GM19328 (cell line): Measurements from ENCODE around the gene CLRN2.

Source experiments
- ATAC-seq: cut with Tn5 transposase; IDR thresholded peaks from one replicate; pipeline ENCODE4 v1.9.1; 2021; ENCODE audit warnings: mild to moderate bottlenecking, moderate library complexity; ENCODE audit not compliant: unreplicated experiment

Gene CLRN2, protein sequence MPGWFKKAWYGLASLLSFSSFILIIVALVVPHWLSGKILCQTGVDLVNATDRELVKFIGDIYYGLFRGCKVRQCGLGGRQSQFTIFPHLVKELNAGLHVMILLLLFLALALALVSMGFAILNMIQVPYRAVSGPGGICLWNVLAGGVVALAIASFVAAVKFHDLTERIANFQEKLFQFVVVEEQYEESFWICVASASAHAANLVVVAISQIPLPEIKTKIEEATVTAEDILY

DNA sequence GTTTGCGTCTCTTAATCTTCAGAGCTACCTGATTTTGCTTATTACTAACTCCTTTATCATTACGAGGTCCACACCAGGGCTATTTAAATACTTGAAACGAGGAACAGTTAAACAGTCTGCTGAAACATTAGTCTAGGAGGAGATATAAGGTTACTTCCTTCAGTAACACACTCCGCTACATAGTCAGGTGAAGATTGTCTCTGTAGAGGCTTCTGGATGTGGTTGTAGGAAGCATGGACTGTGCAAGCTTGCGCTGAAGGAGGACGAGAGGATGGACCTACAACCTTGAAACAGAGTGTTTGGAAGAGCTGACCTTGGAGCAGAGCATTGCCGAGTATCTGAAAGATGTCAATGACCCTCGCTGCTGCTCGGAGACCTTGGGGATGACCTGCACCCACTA is at the start of gene CLRN2:
CLRN2 (plus strand) TSS at position 301 of the 400 bp plus-strand sequence. CDS start 102 bp downstream, outside the sequence.
- no peak for ATAC-seq

DNA sequence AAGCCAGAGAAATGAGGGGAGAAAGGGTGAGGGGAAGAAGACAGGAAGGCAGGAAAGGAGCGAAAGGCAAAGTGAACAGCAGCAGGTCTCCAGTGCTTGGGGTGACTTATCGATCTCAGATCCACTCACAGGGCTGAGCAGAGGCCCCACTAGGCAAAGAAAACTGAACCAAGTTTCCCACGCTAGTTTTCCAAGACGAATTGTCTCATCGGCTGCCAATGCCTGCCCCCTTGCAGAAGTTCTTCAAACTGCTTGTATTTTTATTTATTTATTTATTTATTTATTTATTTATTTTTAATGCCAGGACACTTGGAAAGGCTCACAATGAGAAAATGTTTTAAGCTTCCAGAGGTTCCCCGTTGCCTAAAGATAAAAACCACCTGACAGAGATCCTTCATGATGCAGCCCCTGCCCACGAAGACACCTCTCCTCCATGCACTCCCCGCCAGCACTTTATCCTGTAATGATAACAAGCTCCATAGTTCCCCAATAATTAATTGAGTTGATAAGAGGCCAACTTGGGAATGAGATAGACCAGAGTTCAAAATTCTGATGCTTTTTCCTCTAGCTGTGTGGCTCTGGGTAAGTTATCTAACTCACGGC is 46.2 kb upstream of the CLRN2 start:
- no peak for ATAC-seq

DNA sequence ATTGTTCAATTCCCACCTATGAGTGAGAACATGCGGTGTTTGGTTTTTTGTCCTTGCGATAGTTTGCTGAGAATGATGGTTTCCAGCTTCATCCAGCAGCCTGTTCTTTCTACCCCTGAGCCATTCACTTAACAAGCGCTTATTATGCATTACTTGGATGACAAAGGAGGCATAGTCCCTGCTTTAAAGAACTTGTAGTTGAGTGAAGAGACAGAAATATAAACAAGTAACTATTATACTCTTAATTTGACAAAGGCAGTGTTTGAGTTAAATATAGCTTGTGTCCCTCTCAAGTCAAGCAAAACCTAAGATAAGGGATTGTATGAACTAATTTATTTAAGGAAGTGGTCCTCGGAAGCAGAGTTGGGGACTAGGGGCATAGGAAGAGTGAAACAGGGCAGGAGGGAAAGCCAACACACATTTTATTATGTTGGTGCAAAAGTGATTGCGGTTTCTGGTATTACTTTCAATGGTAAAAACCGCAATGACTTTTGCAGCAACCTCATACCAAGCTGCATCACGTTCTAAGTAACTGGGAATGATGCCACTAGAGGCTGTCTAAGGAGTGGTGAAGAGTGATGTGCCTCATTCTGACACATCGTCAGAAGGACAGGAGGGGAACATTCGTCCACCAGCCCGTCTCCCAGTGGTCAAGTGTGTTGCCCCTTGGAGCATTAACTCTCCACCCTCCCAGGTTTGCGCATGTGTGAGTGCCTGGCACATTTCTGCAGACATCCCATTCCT is 44.9 kb upstream of the CLRN2 start:
- no peak for ATAC-seq

DNA sequence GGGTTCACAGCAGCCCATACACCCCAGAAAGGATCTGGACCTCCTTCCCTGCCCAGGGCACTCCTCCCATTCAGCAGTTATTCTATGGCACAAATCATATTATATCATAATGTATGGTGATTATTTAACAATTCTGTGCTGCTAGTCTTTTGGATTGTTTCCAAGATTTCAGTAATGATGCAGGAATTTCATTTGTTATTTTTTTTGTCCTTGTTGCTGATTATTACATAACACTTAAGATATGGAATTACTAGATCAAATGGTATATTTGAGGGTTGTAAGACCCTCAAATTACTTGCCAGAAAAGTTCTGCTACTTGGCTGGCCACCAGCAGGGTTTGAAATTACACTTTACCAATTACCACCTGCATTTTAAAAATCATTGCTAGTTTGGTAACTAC is 39.5 kb upstream of the CLRN2 start:
- no peak for ATAC-seq

DNA sequence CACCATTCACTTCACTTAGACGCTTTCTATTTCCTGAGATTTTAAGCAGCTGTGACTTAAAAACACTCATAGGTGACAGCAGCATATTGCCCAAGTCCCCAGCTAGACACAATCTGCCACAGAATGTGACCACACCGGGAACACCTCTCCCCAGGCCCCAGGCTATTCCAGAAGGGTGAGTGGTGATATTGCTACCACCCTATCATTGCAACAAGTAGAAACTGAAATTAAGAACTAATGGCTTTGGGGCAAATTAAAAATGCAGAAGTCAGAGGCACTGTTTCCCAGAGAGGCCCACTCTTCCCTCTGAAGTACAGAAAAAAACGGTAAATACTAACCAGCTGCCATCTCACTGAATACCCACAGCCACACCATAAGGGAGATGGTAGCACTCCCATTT is 38.1 kb upstream of the CLRN2 start:
- ATAC-seq = no peak

DNA sequence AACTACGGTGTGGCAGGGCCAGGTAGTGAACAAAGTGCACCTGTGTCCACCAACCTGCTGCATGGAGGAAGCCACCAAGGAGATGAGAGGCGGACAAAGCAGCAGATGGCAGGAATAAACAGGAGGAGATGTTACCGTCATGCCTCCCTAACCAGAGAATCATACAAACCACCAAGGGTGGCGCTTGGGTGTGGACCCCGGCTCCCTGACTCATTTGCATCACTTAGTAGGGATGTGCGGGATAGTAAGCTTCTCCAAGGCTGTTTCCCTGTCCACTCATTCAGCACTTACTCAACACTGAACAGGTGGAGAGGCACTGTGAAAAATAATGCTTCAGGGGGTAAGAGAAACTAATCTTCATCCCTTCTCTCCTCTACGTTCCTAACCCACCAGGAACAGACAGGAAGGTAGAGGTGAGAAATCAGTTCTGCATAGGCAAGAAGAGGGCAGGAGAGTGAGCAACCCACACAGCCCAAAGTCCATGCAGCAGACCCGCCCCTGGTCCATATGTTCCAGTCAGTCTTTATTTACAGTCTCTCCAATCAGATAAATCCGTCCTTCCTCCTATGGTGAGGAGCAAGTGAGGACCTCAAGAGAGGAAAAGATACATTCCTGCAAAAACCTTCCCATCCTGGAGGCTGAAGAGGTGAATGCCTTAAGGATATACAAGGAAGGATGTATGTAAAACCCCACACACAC is 37.0 kb upstream of the CLRN2 start:
- ATAC-seq = no peak

DNA sequence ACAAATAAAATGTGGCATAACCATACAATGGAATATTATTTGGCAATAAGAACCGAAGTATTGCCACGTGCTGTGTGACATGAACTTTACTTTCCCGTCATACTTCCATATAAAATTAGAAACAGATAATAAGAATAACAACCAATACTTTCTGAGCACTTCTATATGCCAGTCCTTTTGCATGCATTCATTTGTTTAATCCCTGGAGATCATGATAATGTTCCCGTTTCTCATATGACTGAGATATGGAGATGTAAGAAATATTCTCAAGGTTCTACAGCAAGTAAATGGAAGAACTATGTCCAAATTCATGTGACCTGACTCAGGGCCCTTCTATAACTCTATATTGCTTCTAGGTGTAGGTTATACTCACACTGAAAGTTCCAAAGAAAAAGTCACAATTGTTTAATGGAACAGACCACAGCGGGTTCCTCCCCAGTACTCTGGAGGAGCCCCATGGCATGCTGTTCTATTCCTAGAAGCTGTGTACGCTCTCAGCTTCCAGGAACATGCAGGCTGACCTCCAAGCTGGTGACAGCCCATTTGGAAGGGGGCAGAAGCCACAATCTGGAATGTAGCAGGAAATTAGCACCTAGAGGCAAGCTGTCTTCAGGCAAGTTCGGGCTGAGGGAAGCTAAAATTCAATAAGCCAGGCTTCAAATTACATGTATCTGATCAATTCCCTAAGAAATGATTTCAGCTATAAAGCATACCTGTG is 34.6 kb upstream of the CLRN2 start:
- ATAC-seq = no peak

DNA sequence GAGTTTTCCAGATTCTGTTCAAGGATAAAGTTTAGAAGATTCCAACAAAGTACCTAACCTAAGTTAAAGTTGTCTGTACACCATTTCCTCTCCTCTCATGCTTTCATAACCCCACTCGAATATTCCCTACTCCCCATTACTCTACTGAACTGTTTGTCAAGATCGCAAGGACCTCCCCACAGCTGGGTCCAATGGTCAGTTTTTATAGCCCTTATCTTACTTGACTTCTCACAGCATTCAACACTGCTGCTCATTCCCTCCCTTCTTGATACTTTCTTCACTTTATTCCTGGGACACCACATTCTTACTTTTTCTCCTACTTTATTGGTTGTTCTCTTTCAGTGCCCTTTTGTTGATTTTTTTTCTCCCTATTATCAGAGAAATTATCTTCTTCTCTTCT is 34.0 kb upstream of the CLRN2 start:
- ATAC-seq = no peak

DNA sequence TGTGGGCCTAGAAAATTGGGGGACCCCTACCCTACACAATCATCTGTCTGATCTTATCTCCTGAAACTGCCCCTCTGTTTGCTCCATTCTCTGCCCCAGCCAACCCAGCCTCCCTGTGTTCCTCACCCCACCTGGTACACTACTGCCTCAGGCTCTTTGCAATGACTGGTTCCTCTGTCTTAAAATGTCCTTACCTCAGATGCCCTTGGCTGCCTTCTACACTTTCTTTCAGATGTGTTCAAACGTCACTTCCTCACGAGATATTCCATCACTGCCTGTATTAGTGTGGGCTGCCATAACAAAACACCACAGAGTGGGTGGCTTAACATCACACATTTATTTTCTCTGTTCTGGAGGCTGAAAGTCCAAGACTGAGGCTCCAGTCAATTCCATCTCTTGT is 32.2 kb upstream of the CLRN2 start:
- ATAC-seq = no peak

DNA sequence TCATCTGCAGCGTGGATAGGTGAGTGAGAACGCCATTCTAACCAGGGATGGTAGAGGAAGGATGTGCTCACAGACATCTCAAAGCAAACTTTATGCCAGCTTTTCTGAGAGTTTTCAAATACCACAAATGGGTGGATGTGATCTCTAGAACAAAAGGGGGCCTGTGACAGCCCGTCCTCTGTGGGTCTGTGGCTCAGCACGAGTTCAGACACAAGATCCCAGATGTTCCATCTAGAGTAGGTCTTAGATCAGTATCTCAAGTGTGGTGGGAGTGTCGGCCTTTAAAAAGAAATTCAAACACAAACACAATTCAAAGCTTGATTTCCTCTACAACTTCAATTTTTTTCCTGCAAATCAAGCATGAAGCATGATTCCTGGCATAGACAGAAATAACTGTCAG is 25.8 kb upstream of the CLRN2 start:
- no peak for ATAC-seq

DNA sequence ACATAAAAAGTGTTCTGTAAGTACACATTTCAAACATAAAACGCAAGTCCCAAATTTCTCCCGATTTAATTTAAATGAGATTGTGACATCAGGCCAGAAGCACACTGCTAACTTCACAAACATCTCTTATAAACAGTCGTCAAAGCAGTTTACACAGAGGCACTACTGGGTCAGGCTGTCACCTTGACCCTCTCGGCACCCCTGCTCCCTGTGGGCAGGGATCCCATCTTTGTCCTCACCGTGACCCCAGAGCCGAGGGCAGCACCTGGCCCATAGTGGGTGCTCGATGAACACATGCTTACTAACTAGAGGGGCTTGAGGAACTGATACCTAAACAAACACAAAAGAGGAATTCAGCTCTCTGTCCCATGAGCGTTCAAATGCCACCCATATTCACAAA is 25.2 kb upstream of the CLRN2 start:
- ATAC-seq = no peak

DNA sequence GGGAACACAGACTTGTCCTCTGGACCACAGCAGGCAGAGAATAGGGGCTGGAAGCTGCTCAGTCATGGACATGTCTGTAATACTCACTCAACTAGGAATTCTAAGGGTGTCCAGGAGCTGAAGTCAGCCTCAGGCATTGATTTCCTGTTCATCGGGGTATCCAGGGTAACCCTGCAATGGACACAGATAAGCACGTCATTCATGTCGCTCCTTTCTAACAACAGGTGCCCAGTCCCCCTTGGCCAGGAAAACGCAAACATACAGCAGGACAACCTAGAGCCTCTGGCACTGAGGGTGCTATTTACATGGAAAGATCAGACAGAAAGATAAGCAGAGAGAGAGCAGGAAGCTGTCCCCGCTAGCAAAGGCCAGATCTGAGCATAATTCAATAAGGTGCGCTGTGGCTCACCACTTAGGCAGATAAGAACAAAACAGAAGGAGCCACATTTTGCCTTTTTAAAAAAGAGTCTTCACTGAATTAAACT is 24.3 kb upstream of the CLRN2 start:
- ATAC-seq = no peak

DNA sequence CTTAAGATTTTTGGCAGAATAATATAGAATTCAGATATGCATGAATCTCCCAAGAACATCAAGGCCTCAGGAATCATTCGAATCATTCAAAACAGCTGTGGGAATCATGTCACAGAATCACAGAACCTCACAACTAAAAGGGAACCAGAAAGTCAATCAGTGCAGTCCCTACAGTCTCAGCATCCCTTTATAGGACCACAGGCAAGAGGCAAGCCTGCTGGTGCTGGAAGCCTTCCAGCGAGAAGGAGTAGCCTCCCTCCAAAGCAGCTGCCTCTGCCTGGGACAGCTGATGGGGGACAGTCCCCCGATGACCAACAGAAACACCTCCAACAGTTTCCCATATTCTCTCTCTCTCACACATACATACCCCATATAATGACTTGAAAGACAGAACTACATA is 23.8 kb upstream of the CLRN2 start:
- no peak for ATAC-seq

DNA sequence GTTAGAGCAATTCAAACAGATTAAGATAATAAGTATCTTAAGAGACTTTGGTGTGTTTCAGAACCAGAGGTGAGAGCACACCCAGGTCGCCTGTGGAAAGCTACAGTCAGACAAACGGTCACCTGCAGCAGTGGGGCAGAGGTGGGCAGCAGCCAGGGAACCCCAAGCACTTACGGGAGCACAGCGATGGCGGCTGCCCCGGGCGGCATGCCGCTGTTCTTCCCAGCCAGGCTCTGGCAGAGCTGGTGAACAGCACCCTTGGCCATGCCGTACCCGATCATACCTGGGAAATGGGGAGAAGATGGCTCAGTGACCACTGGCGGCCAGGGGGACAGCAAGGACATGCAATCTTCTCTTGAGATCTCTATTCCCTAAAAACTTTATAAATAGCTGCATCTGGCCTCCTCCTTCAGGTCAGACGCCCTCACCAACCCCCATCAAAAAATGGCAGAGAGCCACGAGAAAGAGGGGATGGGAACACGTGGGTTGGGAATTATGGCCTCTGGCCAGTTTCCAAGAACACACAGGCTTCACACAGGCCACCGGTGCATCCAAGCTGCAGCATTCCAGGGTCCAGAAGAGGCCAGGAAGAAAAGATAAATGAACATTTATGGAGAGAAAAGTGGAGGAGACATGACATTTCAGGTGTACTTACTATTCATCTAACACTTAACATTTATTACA is 22.8 kb upstream of the CLRN2 start:
- ATAC-seq = no peak

DNA sequence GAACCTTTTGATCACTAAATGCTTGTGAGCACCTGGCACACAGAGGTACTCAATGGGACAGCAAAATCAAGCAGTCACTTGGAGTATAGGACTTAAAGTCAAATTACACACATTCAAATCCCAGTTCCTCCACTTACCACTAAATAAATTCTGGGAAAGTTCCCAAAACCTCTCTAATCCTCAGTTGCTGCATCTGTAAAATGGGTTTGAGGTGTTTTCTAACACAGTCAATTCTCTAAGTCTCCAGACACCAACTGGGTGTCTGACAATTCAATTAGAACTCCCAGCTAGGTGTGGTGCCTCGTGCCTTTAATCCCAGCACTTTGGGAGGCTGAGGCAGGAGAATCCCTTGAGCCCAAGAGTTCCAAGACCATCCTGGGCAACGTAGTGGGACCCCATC is 22.1 kb upstream of the CLRN2 start:
- ATAC-seq = no peak

DNA sequence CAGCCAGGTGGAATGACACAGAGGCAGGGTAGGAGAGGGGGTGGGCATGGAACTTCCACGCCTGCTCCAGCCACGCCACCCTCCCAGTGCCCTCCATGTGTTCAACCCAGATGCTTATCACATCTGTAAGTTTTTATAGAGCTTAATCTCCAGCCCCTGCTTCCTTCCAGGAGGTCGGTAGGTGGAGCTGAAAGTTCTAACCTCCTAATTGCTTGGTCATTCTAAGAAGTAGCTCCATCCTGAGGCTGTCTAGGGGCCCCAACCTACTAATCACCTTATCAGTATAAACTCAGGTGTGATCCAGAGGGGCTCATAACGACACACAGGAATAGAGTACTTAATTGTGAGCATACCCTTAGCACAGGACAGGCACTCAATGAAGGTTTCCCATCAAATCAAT is 21.3 kb upstream of the CLRN2 start:
- ATAC-seq = no peak

DNA sequence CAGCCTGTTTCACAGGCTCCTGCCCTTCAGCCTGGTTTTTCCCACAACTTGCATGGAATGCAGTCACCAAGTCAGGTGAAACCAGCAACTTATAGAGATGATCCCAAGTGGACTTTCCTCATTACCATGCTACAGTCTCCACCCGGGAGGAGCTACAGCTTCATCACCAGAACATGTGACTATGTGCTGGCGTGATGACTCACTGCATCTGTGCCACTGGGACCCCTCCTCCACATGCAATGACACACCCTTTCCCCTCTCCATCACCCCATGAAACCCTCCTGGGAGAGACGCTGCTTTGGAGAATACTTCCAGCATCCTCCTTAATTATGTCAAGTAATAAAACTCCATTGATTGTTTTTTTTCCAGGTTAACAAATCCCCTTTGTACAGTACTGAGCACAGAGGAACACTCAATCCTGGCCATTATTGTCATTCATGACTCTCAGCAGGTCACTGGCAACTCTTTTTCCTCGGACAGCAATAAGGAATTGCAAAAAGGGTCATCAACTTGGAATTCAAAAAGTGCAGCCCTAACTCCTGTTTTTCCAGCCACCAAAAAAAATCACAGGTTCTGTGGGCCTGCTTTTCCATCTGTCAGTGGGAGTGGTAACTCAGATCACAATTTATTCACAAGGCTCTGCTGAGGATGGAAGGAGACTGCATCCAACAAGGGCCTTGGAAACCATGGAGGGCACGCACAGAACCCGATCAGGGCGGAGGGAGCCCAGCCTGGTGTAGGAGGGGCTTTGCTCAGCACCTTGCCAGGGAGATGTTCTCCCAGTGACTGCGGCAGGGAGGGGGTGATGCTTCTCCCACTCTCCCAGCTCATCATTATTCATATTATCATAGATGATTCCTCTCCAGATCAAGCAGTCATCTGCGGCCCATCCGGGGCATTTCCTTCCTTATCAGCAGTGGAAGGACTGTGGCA is 20.4 kb upstream of the CLRN2 start:
- ATAC-seq = no peak

DNA sequence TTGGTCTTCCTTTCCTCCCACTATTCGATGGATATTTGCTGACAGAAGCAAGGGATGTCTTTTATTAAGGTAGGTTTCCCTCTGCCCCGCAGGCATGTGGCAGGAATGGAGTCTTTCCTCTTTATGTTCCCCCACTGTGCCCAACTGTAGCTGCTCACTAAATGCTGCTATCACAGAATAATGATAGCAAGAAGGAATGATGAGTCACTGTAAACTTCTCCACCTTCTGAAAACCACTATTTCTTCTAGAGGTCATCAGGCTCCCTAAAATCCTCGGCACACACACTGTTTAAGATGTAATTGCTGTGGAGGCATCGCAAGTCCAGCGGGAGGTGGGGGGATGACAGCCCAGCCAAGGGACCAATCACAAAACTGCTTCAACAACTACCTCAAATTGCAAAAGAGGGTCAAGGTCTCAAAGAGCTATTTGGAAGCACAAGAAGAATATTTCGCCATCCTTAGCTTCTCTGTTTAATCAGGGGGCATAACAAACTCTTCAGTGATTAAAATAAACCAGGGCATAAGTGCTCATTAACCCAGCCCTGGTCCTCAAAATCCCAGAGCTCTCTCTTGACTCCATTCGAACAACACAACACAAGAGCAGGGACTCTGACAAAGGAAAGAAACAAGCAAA is 17.0 kb upstream of the CLRN2 start:
- no peak for ATAC-seq

DNA sequence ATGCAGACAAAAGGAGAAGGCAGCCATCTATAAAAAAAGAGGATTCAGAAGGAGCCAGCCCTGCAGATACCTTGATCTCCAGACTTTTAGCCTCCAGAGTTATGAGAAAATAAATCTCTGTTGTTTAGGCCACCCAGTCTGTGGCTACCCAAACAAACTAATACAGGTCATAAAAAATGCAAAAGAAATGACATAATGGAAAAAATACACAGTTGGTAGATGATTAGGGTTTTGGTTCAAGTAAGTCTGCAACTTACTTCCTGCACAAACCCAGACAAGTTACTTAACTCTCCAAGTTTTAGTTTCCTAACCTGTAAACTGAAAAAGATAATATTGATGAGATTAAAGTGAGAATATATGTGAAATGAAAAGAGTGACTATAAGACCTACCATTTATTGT is 14.4 kb upstream of the CLRN2 start:
- no peak for ATAC-seq
